ENCODE results near the gene MMP15.
"Not testable (repeated sequence)": the region's sequence is repeated elsewhere in the genome, so short reads cannot be mapped to it uniquely, and the experiment has no call there.

- TF ChIP-seq CTCF, POLR2AphosphoS5, POLR2A, EP300 (IDR thresholded peaks at IDR 0.05): not testable (repeated sequence)
Observed at GRCh38 chr16:58090396-58090795, 64.8 kb downstream of the MMP15 start.
